Pancreas (tissue), 10 donors: Measurements from ENCODE around the gene SHC4. TPM values are rescaled to one million over a fixed set of nuclear protein-coding genes. Genes with fewer than 3 reads are reported as not detected.
"Not testable (repeated sequence)": the region's sequence is repeated elsewhere in the genome, so short reads cannot be mapped to it uniquely, and the experiment has no call there.

Experiments
- ATAC-seq, 4 donors: fragments of 200-7000 bp; cut with Tn5 transposase; one replicate each; pipeline versions ENCODE4 v1.8.0 to v1.9.1; 2020; ENCODE audit warnings: mild to moderate bottlenecking in 4 of 4, moderate library complexity in 4 of 4
- DNase-seq, 6 donors: peaks; one replicate each; pipeline ENCODE4 v3.0.0-alpha.2; 2020
- FAIRE-seq: peaks from 2 replicates; lab custom pipeline; 2012; peaks lifted over from hg19 to GRCh38; lab: Jason Lieb, UNC
- H3K27ac ChIP-seq, 4 donors: fragments of 200-600 bp; sonication (generic); 1 replicate in 3 of 4; 2 replicates in 1 of 4; pipeline versions ENCODE4 v1.5.0 to v1.8.0; 2020
- H3K27me3 ChIP-seq, 4 donors: fragments of 200-600 bp; one replicate each; pipeline ENCODE4 v1.8.0; 2021
- H3K36me3 ChIP-seq, 3 donors: fragments of 200-600 bp; sonication (generic) in 1 of 3; one replicate each; pipeline versions ENCODE4 v1.5.0 to v1.8.0; 2020 to 2021
- H3K4me1 ChIP-seq, 3 donors: fragments of 200-600 bp; one replicate each; pipeline ENCODE4 v1.8.0; 2021
- H3K4me3 ChIP-seq, 4 donors: fragments of 200-600 bp; sonication (generic) in 2 of 4; one replicate each; pipeline versions ENCODE4 v1.5.0 to v1.8.0; 2020 to 2021
- H3K9me3 ChIP-seq, 4 donors: fragments of 200-600 bp; one replicate each; pipeline ENCODE4 v1.8.0; 2021
- CTCF ChIP-seq, 4 donors: fragments of 200-600 bp; sonication (generic) in 3 of 4; IDR thresholded peaks; one replicate each; pipeline versions ENCODE4 v1.5.0 to v1.8.0; 2021; ENCODE audit warnings: antibody characterized with exemption in 4 of 4
- WGBS, 2 donors: extraction: QIAGEN DNeasy Blood & Tissue Kit; methylation state at CpG; one replicate each; pipeline ENCODE4 v1.1.7; 2013; 5-methylcytosine and 5-hydroxymethylcytosine counted together
- intact Hi-C, 3 donors: fragments of 100-400 bp; cut with DNase I; formaldehyde crosslinking; loops; one replicate each; pipeline versions ENCODE4 v1.11.1 to v1.14.2; 2022
- polyA plus RNA-seq, 2 donors: library from polyadenylated mRNA; stranded (reverse); fragments of 200-250 nt; gene quantifications; one replicate each; pipeline ENCODE4 v1.2.3, GENCODE V29; 2013
- total RNA-seq, 6 donors: library from RNA; stranded (reverse); fragmentation: NEBNext Ultra II Directional in 4 of 6; extraction: Animal tissue kit (Norgen Biotek cat#: 25700) in 4 of 6; gene quantifications; one replicate each; pipeline versions ENCODE4 v1.2.1 to v1.2.4, GENCODE V29; 2021 to 2023
- donor health status: healthy with polysubstance abuse.
- donor health status: DM: no; HTN: no; CAD: no; lungs with moderate emphysema.
- donor health status: DM: no; HTN: no; CAD: no.
- donor health status: control.
- donor health status: control.
- donor health status: Bipolar disorder and iron deficiency.
- donor health status: DM: yes; HTN: yes; CAD: no.
- donor health status: DM: no; HTN: no; CAD: no.
- donor health status: DM: no; HTN: no; CAD: no.
- donor health status: DM: yes; HTN: yes; CAD: no.

The SHC4 gene
- total and polyA plus RNA-seq, 8 donors, result 0.03 to 0.24 (median 0.17) TPM; not detected in 1

GRCh38 chr15:48913141-48913540 lies 50.6 kb downstream of the SHC4 start:
- H3K9me3 ChIP-seq, result no peaks in the 10 kb centered on the region
- no peak overlapping the region for H3K4me3 ChIP-seq
- no peak for DNase-seq
- H3K27ac ChIP-seq, result no peak overlapping the region
- no peak for TF ChIP-seq CTCF (IDR thresholded peaks at IDR 0.05)
- no peaks in the 10 kb centered on the region for H3K4me1 ChIP-seq
- intact Hi-C loops, result no loop called here
- WGBS, 2 donors, result 83 to 86% methylated on average over 4 of the region's 4 CpGs
- ATAC-seq, result no peak
- H3K36me3 ChIP-seq, result no peaks in the 10 kb centered on the region
- no peaks in the 10 kb centered on the region for H3K27me3 ChIP-seq
- FAIRE-seq, result no peak

GRCh38 chr15:48910554-48910953 lies 53.2 kb downstream of the SHC4 start:
- H3K36me3 ChIP-seq, H3K4me1 ChIP-seq, H3K9me3 ChIP-seq, intact Hi-C loops, ATAC-seq, H3K27me3 ChIP-seq, H3K4me3 ChIP-seq, FAIRE-seq, DNase-seq, H3K27ac ChIP-seq: not testable (repeated sequence)
- WGBS, 2 donors, result 60% methylated on average over 2 of the region's 2 CpGs

GRCh38 chr15:48909313-48909712 lies 54.4 kb downstream of the SHC4 start:
- H3K27me3 ChIP-seq, DNase-seq, FAIRE-seq, intact Hi-C loops, H3K27ac ChIP-seq, H3K4me1 ChIP-seq, H3K4me3 ChIP-seq, ATAC-seq, H3K36me3 ChIP-seq, H3K9me3 ChIP-seq: not testable (repeated sequence)
- WGBS, 2 donors, result 60 to 63% methylated on average over 2 of the region's 2 CpGs

GRCh38 chr15:48905847-48906246 lies 57.9 kb downstream of the SHC4 start:
- FAIRE-seq (no peak), ATAC-seq (no peak), DNase-seq (no peak)
- no peak overlapping the region for H3K4me3 ChIP-seq
- TF ChIP-seq CTCF (IDR thresholded peaks at IDR 0.05), result no peak
- H3K36me3 ChIP-seq, result no peaks in the 10 kb centered on the region
- 60 to 87% methylated on average over 1 of the region's 1 CpG for WGBS, 2 donors
- no peaks in the 10 kb centered on the region for H3K4me1 ChIP-seq
- intact Hi-C loops, result no loop called here
- no peaks in the 10 kb centered on the region for H3K27me3 ChIP-seq
- no peaks in the 10 kb centered on the region for H3K9me3 ChIP-seq
- no peak overlapping the region for H3K27ac ChIP-seq

GRCh38 chr15:48905216-48905615 lies 58.5 kb downstream of the SHC4 start:
- no peak for TF ChIP-seq CTCF (IDR thresholded peaks at IDR 0.05)
- H3K27me3 ChIP-seq, result no peaks in the 10 kb centered on the region
- DNase-seq, result no peak
- ATAC-seq, result no peak
- no peak overlapping the region for H3K4me3 ChIP-seq
- FAIRE-seq, result no peak
- H3K4me1 ChIP-seq, result no peaks in the 10 kb centered on the region
- intact Hi-C loops, result no loop called here
- no peaks in the 10 kb centered on the region for H3K9me3 ChIP-seq
- H3K36me3 ChIP-seq, result no peaks in the 10 kb centered on the region
- H3K27ac ChIP-seq, result no peak overlapping the region

GRCh38 chr15:48904758-48905157 lies 59.0 kb downstream of the SHC4 start:
- TF ChIP-seq CTCF (IDR thresholded peaks at IDR 0.05), result no peak
- no peak overlapping the region for H3K27ac ChIP-seq
- ATAC-seq (no peak), DNase-seq (no peak), FAIRE-seq (no peak)
- H3K36me3 ChIP-seq, result no peaks in the 10 kb centered on the region
- H3K9me3 ChIP-seq, result no peaks in the 10 kb centered on the region
- no peak overlapping the region for H3K4me3 ChIP-seq
- 75 to 84% methylated on average over 4 of the region's 4 CpGs for WGBS, 2 donors
- intact Hi-C loops, result no loop called here
- no peaks in the 10 kb centered on the region for H3K4me1 ChIP-seq
- no peaks in the 10 kb centered on the region for H3K27me3 ChIP-seq
